GM13976 (cell line): ENCODE measurements around the gene PER3.

Source experiments
- DNase-seq: peaks from one replicate; pipeline ENCODE4 v3.0.0; 2012; ENCODE audit warnings: low spot score
- in situ Hi-C: fragments of 300-500 bp; cut with MboI; formaldehyde crosslinking; loops from one replicate; pipeline ENCODE4 v1.12.0; 2022; ENCODE audit warnings: low sequenced_read_pairs, mixed read lengths, inconsistent platforms; ENCODE audit not compliant: unreplicated experiment
- TF ChIP-seq, protein P1 (sequence below): IDR thresholded peaks from 2 replicates; pipeline ENCODE4 v1.5.1; 2012; ENCODE audit warnings: borderline replicate concordance, mild to moderate bottlenecking; ENCODE audit not compliant: insufficient read depth; ENCODE audit errors: extremely low read depth, missing control alignments, control extremely low read depth

Gene PER3

DNA sequence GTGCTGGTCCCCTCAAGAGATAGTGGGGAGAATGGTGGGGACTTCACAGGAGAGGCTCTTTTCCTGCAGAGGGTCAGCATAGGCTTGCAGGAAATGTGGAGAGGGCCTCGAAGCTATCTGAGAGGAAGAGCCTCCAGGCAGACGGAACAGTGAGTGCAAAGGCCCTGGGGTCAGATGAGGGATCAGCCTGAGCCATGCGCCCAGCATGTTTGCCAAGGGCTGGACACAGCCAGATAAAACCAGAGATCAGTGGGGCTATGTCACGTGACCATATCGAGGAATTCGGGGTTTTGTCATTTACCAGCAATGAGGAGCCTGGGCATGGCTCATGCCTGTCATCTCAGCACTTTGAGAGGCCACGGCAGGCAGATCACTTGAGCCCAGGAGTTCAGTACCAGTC lies 75.3 kb downstream of the PER3 start:
- TF ChIP-seq, protein P1, sequence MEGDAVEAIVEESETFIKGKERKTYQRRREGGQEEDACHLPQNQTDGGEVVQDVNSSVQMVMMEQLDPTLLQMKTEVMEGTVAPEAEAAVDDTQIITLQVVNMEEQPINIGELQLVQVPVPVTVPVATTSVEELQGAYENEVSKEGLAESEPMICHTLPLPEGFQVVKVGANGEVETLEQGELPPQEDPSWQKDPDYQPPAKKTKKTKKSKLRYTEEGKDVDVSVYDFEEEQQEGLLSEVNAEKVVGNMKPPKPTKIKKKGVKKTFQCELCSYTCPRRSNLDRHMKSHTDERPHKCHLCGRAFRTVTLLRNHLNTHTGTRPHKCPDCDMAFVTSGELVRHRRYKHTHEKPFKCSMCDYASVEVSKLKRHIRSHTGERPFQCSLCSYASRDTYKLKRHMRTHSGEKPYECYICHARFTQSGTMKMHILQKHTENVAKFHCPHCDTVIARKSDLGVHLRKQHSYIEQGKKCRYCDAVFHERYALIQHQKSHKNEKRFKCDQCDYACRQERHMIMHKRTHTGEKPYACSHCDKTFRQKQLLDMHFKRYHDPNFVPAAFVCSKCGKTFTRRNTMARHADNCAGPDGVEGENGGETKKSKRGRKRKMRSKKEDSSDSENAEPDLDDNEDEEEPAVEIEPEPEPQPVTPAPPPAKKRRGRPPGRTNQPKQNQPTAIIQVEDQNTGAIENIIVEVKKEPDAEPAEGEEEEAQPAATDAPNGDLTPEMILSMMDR = no peak
- DNase-seq = no peak
- in situ Hi-C loops = no loop called here

DNA sequence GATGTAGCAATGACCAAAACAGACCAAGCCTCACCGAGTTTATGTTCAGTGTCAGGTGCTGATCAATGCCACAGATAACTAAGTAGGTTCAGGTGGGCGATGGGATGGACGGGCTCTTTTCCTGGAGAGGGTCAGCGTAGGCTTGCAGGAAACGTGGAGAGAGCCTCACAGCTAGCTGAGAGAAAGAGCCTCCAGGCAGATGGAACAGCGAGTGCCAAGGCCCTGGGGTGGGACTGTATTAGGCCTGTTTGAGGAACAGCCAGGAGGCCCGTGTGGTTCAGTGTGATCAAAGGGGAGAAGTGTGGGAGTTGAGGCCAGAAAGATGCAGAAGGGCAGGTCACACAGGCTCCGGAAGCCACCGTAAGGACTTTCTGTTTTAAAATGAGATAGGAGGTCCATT lies 76.0 kb downstream of the PER3 start:
- TF ChIP-seq, protein P1 = no peak
- in situ Hi-C loops = no loop called here
- DNase-seq = no peak

DNA sequence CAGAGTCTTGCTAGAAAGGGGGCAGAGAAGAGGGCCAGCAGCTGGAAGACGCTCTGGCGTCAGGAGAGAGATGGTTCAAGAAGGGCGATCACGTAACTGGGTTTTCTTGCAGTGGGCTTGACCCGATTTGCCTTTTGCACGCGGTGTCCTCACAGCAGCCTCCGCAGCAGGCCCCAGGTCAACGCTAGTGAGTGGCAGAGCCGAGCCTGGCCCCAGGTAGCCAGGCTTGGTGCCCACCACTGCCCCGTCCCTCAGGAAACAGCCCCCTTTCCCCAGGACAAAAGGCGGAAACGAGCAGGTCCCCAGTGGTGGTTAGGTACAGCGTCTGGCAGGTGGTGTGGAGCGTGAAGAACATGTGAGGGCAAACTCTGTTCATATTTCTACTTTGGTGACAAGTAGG lies 77.4 kb downstream of the PER3 start:
- DNase-seq = no peak
- TF ChIP-seq, protein P1 = no peak
- in situ Hi-C loops = no loop called here

DNA sequence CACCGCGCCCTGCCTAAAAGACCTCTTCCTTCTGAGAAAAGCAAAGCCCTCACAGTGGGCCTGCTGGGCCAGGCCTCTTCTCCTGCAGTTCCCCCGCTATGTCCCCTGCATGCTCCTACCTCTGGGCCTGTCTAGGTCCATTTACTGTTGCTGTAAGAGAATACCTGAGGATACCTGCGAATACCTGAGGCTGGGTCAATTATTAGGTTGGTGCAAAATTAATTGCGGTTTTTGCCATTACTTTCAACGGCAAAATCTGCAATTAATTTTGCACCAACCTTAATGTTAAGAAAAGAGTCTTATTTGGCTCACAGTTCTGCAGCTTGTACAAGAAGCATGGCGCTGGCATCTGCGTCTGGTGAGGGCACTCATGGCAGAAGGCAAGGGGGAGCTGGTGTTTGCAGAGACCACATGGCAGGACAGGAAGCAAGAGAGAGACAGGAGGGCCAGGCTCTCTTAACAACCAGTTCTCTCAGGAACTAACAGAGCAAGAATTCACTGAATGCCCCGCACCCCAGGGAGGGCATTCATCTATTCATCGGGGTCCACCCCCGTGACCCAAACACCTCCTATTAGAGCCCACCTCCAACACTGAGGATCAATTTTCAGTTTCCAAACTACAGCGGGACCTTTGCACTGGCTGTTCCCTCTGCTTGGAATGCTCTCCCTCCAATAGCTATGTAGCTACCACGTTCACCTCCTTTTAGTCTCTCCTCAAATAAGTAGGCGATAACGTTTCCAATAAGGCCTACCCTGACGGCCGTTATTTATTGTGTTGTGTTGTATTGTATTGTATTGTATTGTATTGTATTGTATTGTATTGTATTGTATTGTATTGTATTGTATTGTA lies 78.3 kb downstream of the PER3 start:
- TF ChIP-seq, protein P1 = no peak
- in situ Hi-C loops = no loop called here
- DNase-seq = no peak

DNA sequence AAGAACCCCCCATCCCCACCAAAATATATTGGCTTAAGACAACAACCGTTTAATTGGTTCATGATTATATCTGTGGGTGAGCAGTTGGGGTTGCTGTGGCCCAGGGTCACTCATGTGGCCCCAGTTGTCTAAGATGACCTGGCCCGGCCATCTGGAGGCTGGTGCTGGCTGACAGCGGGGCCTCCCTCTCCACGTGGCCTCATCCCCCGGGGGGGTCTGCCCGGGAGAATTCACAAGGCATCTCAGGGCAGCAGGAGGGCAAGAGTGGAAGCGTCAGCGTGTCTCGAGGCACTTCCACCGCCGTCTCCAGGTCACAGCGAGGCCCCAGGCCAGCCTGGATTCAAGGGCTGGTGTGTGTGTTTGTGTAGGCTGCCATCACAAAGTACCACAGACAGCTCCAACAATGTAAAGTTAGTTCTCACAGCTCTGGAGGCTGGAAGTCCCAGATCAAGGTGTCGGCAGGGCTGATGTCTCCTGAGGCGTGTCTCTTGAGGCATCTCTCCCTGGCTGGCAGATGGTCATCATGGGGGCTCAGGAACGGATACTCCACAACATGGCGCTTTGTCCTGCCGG lies 79.8 kb downstream of the PER3 start:
- TF ChIP-seq, protein P1 = no peak
- DNase-seq = no peak
- in situ Hi-C loops = no loop called here

DNA sequence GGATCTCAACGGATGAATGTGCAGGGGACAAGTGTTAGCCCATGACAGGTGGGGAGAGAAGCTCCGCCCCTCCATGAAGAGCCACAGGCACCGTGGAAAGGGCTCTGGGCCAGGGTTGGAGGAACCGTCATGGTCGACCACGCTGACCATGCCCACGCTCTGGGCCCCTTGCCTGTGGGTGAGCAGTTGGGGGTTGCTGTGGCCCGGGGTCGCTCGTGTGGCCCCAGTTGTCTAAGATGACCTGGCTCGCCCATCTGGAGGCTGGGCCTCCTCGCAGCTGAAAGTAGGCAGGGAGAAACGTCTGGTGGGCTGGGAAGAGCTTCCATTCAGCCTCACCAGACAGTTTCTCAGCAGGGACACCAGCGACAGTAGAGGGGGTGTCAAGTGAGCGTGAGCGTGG lies 81.9 kb downstream of the PER3 start:
- in situ Hi-C loops = no loop called here
- TF ChIP-seq, protein P1 = no peak
- no peak for DNase-seq
